HG02623 (cell line): Measurements from ENCODE around the gene TSPAN9.

Source experiments
- ATAC-seq: cut with Tn5 transposase; IDR thresholded peaks from one replicate; pipeline ENCODE4 v1.9.1; 2021; ENCODE audit warnings: moderate library complexity; ENCODE audit not compliant: unreplicated experiment

TSPAN9 gene

DNA sequence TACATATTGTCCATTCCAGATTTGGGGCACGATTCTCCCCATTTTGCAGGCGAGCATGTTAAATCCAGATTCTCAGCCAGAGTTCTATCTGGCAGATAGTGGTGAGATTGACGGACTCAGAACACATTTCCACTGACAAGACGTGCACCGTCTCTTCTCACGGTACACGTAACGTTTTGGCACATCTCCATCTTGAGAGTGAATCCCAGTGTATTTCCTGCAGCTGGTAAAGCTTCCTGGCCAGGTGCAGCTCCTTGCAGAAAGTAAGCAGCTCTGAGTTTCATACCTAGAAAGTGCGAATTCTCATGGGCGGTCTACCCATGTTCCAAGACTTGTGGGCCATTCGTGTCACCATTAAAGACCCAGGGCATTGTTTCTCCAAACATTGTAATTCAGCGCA lies 102.6 kb downstream of the TSPAN9 start:
- ATAC-seq, result no peak

GRCh38 chr12:3182426-3182825 lies 105.2 kb downstream of the TSPAN9 start:
- ATAC-seq, result no peak

- ATAC-seq, result no peak
These were observed 107.3 kb downstream of the TSPAN9 start for GRCh38 chr12:3184485-3184884.

- ATAC-seq, result no peak
These were observed 108.2 kb downstream of the TSPAN9 start for GRCh38 chr12:3185260-3185870.

DNA sequence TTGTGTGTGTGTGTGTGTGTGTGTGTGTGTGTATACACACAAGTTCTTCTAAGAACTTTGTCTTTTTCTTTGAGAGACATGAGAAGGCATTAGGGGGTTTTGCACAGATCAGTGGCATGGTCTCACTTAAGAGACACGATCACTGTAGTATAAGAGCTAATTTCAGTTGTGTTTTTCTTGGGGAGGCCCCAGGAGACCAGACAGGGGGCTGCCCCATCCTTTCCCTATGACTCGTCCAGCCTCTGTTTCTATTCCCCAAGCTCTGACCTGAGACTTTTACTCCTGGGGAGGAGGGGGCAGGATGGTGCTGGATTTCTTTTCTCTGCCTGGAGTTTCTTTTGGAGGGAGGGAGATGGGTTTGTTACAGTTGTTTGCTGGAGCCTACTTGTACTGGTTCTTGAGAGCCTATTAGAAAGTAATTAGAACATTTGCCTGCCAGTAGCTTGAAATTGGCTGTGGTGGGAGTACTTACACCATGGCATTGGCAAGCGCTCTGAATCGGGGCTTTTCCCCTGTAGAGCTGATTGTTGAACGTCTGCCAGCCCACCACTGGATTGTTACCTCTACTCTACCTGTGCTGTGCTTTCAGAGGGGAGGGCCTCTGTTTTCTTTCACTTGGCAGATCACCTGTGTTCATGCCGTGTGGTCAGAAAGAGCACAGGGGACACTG lies 109.5 kb downstream of the TSPAN9 start:
- ATAC-seq, result no peak

- no peak for ATAC-seq
These were observed 110.9 kb downstream of the TSPAN9 start for GRCh38 chr12:3187846-3188770.

- ATAC-seq, result no peak
These were observed 112.1 kb downstream of the TSPAN9 start for GRCh38 chr12:3189282-3189681.

DNA sequence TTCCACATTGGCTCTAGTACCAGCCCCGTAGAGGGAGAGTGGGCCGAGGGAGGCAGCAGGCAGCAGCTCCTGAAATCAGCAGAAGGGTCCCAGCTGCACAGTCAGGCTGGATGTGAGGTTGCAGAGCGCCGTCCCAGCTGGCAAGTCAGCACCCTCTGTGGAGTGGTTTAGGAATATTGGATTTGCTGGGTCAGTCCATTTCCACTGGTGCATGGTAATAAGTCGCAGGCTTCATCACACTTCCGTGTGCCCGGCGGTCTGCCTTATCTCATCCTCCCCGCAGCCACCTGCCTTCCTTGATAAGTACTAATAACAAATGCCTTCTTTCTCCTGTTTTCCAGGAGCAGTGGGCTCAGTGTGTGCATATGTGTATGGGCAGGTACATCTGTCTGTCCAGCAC lies 112.9 kb downstream of the TSPAN9 start:
- ATAC-seq, result no peak

- ATAC-seq, result no peak
These were observed 114.3 kb downstream of the TSPAN9 start for GRCh38 chr12:3191450-3191849.

DNA sequence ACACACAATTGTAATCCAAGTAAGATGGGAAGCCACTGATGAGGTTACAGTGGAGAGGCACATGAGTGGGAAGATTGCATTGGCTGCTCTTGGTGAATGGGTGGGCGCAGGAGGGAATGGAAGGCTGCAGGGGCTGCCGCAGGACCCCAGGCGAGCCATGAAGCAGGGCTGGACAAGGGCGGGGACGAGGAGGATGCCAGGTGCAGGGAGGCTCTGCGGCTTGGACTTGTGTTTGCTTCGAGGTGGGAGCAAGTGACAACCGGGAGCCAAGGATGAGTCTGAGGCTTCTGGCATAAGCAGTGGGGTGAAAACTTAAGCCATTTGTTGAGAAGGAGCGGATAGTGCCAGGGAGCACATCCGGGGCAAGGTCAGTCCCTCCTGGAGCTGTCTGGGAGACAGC lies 115.0 kb downstream of the TSPAN9 start:
- no peak for ATAC-seq

DNA sequence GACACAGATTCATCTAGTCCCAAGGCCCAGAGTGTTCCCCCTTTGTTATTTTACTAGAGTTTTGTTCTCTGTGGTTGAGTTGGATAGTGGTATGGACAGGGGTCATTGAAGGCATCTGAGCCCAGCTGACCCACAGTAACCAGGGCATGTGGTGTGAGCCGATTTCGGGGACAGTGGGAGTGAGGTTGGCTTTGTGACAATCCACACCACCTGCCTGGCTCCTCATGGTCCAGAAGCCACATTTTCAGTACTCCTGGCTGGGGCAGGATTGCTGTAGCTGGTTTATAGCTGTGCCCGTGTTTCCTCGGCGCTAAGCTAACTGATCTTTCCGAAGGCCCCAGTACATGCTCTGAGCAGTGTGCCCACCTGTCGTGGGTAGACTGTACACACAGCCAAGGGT lies 116.0 kb downstream of the TSPAN9 start:
- ATAC-seq, result no peak

DNA sequence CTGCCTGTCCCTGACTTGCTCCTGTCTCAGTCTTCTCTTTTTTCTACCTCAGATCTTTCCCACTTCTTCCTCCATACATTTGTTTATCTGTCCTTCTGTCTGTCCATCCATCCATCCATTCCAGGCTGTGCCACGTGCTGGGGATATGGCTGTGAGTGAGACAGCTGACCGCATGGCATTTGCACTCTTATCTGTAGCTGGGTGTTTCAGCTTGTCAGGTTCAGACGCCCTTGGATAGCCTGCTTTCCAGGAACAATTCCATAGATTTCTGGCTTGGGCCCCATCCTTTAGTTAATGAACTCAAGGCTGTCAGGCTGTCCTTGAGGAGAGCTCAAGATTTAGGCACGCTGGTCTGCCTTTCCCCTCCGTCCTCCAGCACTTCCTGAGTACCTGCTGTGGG lies 116.6 kb downstream of the TSPAN9 start:
- no peak for ATAC-seq

GRCh38 chr12:3195337-3195736 lies 118.2 kb downstream of the TSPAN9 start:
- no peak for ATAC-seq

DNA sequence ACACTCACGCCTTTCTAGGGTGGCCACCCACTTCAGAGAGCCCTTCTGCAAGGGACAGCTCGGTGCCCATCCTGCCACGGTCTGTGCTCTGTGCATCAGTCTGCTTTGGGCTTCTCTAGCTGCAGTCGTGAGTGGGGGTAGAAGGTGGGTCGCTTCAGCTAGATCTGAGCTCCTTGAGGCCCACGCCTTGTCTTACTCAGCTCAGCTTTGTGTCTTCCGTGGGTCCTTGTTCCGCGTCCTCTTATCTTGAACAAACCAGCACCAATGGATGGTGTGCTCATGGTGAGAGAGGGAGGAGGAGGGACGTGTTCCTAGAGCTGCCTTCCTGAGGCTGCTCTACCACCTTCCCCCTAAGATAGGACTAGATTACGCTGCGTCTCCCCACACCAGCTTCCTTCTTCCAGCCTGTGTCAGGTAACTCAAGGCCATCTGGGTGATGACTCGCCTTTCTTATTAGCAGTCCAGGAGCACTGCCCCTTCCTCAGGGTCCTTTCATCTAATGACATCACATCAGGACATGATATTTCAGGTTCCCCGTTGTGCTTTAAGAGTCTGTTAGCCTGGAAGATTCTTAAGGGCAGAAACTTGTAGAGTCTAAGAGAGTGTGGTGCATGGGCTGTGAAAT lies 118.8 kb downstream of the TSPAN9 start:
- ATAC-seq, result no peak

DNA sequence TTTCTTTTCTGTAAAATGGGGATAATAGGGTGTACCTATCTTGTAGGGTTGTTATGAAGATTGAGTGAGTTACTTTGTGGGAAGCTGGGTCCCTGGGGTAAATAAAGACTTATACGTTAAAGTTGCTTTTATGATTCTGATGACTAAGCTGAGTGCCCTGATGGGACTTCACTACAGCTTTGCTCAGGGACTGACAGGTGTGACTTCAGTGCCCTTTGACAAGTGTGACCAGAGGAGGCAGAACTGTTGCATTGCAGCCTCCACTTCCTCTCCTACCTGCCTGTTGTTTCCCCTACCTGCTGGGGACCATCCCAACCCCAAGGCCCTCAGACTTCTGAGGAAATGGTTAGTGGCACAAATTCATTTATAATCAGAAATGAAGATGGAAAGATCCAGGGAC lies 119.3 kb downstream of the TSPAN9 start:
- ATAC-seq, result no peak

DNA sequence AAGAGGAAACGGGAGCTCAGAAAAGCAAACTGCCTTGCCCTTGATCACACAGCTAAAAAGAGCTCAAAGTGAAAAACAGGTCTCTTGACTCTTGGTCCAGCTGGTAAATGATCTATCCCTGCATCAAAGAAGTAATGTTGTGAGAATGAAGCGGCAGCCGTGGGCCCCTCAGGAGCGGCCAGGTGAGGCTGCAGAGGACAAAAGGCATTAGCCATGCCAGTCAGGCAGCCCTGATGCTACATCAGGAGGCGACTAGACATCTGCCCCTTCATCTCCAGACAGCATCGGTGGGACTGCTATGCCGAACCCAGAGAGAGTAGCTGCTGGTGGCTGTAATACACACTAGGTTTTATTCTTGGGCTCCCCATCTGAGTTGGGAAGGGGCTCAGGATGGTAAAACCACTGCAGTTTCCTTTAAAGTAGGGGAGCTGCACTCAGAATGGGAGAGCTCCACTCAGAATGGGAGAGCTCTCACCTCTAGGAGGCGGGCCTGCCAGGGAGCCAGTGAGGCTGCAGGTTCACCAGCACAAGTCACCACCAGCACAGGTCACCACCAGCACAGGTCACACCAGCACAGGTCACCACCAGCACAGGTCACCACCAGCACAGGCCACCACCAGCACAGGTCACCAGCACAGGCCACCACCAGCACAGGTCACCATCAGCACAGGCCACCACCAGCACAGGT lies 120.1 kb downstream of the TSPAN9 start:
- no peak for ATAC-seq

DNA sequence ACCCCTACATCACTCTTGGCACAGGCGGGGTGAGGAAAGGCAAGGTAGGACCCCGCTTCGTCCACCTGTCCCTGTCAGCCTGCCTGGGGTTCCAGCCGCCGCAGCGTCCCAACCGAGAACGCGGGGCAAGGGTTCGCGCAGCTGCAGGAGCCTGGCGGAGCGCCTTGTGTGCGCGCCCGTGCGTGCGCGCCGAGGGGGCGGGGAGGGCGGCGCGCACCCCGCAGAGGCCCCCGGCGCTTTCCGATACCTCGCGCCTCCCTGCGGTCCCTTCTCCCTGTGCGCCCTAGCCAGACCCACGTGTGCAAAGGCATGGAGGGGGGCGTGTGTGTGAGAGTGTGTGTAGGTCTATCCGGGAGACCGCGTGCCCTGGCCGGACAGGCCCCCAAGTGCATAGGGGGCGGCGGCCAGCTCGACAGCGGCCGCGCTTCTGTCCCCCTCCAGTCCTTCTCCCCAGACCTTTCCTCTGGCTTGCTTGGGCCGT lies 122.4 kb downstream of the TSPAN9 start:
- no peak for ATAC-seq

GRCh38 chr12:3200032-3200617 lies 122.9 kb downstream of the TSPAN9 start:
- no peak for ATAC-seq

DNA sequence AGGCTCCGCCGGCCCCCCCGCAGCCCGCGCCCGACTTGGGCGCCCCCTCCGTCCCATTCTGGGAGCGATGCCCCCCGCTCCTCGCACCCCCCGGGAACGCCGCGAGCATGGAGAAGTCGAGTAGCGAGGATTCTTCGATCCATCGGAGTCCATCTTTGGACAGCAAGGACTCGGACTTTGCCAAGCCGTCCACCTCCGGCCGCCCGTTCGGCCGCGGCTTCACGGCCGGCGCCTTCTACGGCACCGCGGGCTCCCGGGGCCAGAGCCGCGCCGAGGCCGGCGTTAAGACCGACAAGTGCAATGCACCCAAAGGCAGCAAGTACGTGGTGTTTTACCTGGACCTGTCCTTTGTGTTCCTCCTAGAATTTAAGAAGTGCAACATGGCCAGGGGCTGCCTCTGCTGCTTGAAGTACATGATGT lies 123.6 kb downstream of the TSPAN9 start:
- ATAC-seq, result no peak

DNA sequence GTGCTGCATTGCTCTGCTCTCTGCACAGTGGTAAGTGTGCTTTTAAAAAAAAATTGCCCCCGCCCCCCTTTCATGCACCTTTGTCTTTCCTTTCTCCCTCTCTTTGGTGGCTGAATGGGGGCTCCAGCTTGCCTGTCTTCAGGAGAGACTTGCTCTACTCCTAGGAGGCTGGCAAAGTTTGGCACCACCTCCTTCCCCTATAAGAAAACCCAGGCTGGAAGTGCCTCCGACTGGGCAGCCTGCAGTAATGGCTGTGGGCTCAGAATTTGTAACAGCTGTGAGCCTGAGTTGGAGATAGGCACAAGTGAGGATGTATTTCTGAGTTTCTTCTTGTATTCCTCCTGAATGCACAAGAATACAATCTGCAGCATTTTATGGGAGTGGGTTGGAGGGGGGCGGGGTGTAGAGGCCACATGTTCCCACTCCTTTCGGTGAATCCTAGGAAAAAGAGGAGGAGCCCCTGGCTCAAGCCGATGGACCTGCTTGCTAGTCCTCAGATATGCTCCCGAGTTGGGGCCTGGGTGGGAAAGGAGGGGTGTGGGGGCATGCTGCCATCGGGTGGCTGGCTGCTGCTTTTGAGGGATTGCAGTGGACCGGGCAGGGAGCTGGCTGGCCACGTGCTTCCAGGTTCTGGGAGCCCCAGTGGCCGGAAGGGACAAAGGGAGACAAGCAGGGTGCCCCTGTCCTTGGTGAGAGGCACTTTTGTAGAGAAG lies 124.3 kb downstream of the TSPAN9 start:
- ATAC-seq, result no peak
